HEK293 (cell line): ENCODE results near the gene ASPDH.

Experiments
- CTCF ChIA-PET: fragments of 350-600 bp; formaldehyde crosslinking; extraction: SDS; loops from one replicate; lab custom pipeline; 2021; ENCODE audit warnings: antibody characterized with exemption; lab: Yijun Ruan, JAX
- POLR2A ChIA-PET: fragments of 300-600 bp; formaldehyde crosslinking; extraction: SDS; loops from one replicate; lab custom pipeline; 2020; ENCODE audit warnings: antibody characterized with exemption, inconsistent platforms; lab: Yijun Ruan, JAX
- H3K27ac ChIP-seq: fragments of 200-500 bp; sonication (Bioruptor generic); 2 replicates; pipeline ENCODE4 v1.5.1; 2014; ENCODE audit warnings: low read depth, low read length, control low read depth, inconsistent platforms; ENCODE audit errors: extremely low read depth
- H3K36me3 ChIP-seq, 2 experiments: fragments of 200-500 bp in 1 of 2; sonication (Bioruptor generic) in 1 of 2; 1 replicate in 1 of 2; 2 replicates in 1 of 2; pipeline ENCODE4 v1.5.1; 2014 to 2017; ENCODE audit warnings: inconsistent platforms in 2 of 2, low read length in 2 of 2; ENCODE audit not compliant: control insufficient read depth in 2 of 2, insufficient read depth in 1 of 2
- H3K4me1 ChIP-seq: fragments of 200-500 bp; sonication (Bioruptor generic); 2 replicates; pipeline ENCODE4 v1.5.1; 2014; ENCODE audit warnings: mild to moderate bottlenecking, low read length, inconsistent platforms; ENCODE audit not compliant: control insufficient read depth, insufficient read depth
- H3K4me3 ChIP-seq: 2 replicates; pipeline ENCODE4 v1.5.1; 2011; ENCODE audit warnings: low read depth, mild to moderate bottlenecking, control low read depth, low read length, moderate library complexity
- H3K9me3 ChIP-seq: fragments of 200-500 bp; sonication (Bioruptor generic); 2 replicates; pipeline ENCODE4 v1.5.1; 2014; ENCODE audit warnings: low read depth, low read length, inconsistent platforms; ENCODE audit not compliant: control insufficient read depth, insufficient read depth
- ATF2 ChIP-seq: fragments of 450-650 bp; formaldehyde crosslinking; IDR thresholded peaks from 2 replicates; pipeline ENCODE4 v1.5.1; 2016; ENCODE audit warnings: missing biosample characterization, missing genetic modification characterization, low read depth
- EGR2 ChIP-seq: fragments of 450-650 bp; formaldehyde crosslinking; IDR thresholded peaks from 2 replicates; pipeline ENCODE4 v1.5.1; 2016; ENCODE audit warnings: low read depth, missing biosample characterization, missing genetic modification characterization
- HOXA7 ChIP-seq: sonication (generic); formaldehyde crosslinking; IDR thresholded peaks from 2 replicates; pipeline ENCODE4 v1.8.1; 2022; ENCODE audit warnings: missing genetic modification reagents, borderline replicate concordance
- HOXC10 ChIP-seq: sonication (generic); formaldehyde crosslinking; IDR thresholded peaks from 2 replicates; pipeline ENCODE4 v1.8.1; 2023; ENCODE audit warnings: mild to moderate bottlenecking, missing genetic modification reagents
- KLF16 ChIP-seq: fragments of 450-650 bp; formaldehyde crosslinking; IDR thresholded peaks from 2 replicates; pipeline ENCODE4 v1.5.1; 2017; ENCODE audit warnings: missing biosample characterization, missing genetic modification characterization
- ZBTB48 ChIP-seq: fragments of 450-650 bp; formaldehyde crosslinking; IDR thresholded peaks from 2 replicates; pipeline ENCODE4 v1.5.1; 2016; ENCODE audit warnings: missing biosample characterization, missing genetic modification characterization
- ZFHX2 ChIP-seq: fragments of 450-650 bp; formaldehyde crosslinking; conservative IDR thresholded peaks from 2 replicates; pipeline ENCODE4 v1.5.1; 2016; ENCODE audit warnings: missing biosample characterization, missing genetic modification characterization
- ZNF140 ChIP-seq: fragments of 450-650 bp; formaldehyde crosslinking; IDR thresholded peaks from 2 replicates; pipeline ENCODE4 v1.5.1; 2016; ENCODE audit warnings: missing biosample characterization, missing genetic modification characterization
- ZNF19 ChIP-seq: fragments of 450-650 bp; formaldehyde crosslinking; IDR thresholded peaks from 2 replicates; pipeline ENCODE4; 2016; ENCODE audit warnings: missing biosample characterization, missing genetic modification characterization, low read depth
- ZNF214 ChIP-seq: fragments of 450-650 bp; formaldehyde crosslinking; IDR thresholded peaks from 2 replicates; pipeline ENCODE4 v1.5.1; 2017; ENCODE audit warnings: missing biosample characterization, mild to moderate bottlenecking, missing genetic modification characterization, borderline replicate concordance
- ZNF324 ChIP-seq: fragments of 450-650 bp; formaldehyde crosslinking; IDR thresholded peaks from 2 replicates; pipeline ENCODE4 v1.5.1; 2016; ENCODE audit warnings: missing biosample characterization, missing genetic modification characterization
- ZNF341 ChIP-seq: fragments of 450-650 bp; formaldehyde crosslinking; IDR thresholded peaks from 2 replicates; pipeline ENCODE4; 2016; ENCODE audit warnings: low read depth, missing biosample characterization, missing genetic modification characterization
- ZNF366 ChIP-seq: fragments of 450-650 bp; formaldehyde crosslinking; conservative IDR thresholded peaks from 2 replicates; pipeline ENCODE4 v1.5.1; 2016; ENCODE audit warnings: missing biosample characterization, missing genetic modification characterization
- ZNF555 ChIP-seq: fragments of 450-650 bp; formaldehyde crosslinking; conservative IDR thresholded peaks from 2 replicates; pipeline ENCODE4 v1.5.1; 2017; ENCODE audit warnings: missing biosample characterization, mild to moderate bottlenecking, missing genetic modification characterization, inconsistent platforms
- ZNF585B ChIP-seq: fragments of 450-650 bp; formaldehyde crosslinking; IDR thresholded peaks from 2 replicates; pipeline ENCODE4 v1.5.1; 2016; ENCODE audit warnings: missing biosample characterization, missing genetic modification characterization
- ZNF596 ChIP-seq: fragments of 450-650 bp; IDR thresholded peaks from 2 replicates; pipeline ENCODE4 v1.5.0; 2018; ENCODE audit warnings: missing biosample characterization, mild to moderate bottlenecking, missing genetic modification characterization, moderate library complexity
- ZNF623 ChIP-seq: fragments of 450-650 bp; formaldehyde crosslinking; IDR thresholded peaks from 2 replicates; pipeline ENCODE4 v1.5.1; 2016; ENCODE audit warnings: missing biosample characterization, missing genetic modification characterization
- ZNF626 ChIP-seq: fragments of 450-650 bp; sonication (Bioruptor Pico); formaldehyde crosslinking; IDR thresholded peaks from 2 replicates; pipeline ENCODE4 v1.5.1; 2018; ENCODE audit warnings: missing biosample characterization, missing genetic modification characterization, inconsistent platforms
- ZNF629 ChIP-seq: fragments of 450-650 bp; formaldehyde crosslinking; IDR thresholded peaks from 2 replicates; pipeline ENCODE4 v1.5.1; 2017; ENCODE audit warnings: missing biosample characterization, missing genetic modification characterization
- ZNF639 ChIP-seq: fragments of 450-650 bp; formaldehyde crosslinking; IDR thresholded peaks from 2 replicates; pipeline ENCODE4 v1.5.1; 2016; ENCODE audit warnings: missing biosample characterization, missing genetic modification characterization
- ZNF670 ChIP-seq: fragments of 450-650 bp; formaldehyde crosslinking; IDR thresholded peaks from 2 replicates; pipeline ENCODE4 v1.5.1; 2016; ENCODE audit warnings: missing biosample characterization, missing genetic modification characterization, low read depth
- ZNF777 ChIP-seq: fragments of 450-650 bp; formaldehyde crosslinking; IDR thresholded peaks from 2 replicates; pipeline ENCODE4 v1.5.1; 2017; ENCODE audit warnings: missing biosample characterization, missing genetic modification characterization, borderline replicate concordance
- ZNF843 ChIP-seq: fragments of 450-650 bp; formaldehyde crosslinking; IDR thresholded peaks from 2 replicates; pipeline ENCODE4 v1.5.1; 2016; ENCODE audit warnings: missing biosample characterization, missing genetic modification characterization
- TF ChIP-seq, protein P1 (sequence below): fragments of 450-650 bp; formaldehyde crosslinking; IDR thresholded peaks from 2 replicates; pipeline ENCODE4 v1.5.1; 2016; ENCODE audit warnings: missing biosample characterization, missing genetic modification characterization, low read depth
- TF ChIP-seq, protein P2 (sequence below): fragments of 450-650 bp; formaldehyde crosslinking; IDR thresholded peaks from 2 replicates; pipeline ENCODE4 v1.5.1; 2016; ENCODE audit warnings: missing biosample characterization, missing genetic modification characterization

Gene ASPDH

DNA sequence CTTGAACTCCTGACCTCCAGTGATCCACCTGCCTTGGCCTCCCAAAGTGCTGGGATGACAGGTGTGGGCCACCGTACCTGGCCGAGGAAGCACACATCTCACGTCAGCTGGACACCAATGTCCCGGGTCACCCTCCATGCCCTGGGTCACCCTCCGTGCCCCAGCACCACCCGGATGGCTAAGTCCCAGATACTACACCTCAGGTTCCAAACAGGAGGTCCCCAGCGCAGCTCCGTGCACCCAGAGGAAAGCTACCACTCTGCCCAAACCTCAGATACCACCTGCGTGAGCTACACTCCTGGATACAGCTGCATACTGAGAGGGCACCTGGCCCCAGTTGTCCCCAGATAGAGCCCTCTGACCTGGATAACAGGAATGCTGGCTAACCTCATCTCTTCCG, 40.5 kb upstream of the ASPDH start:
- ChIA-PET CTCF (interaction anchor here (0.6 to 12.9 kb wide), 3 partner anchors 10 to 554 kb away, joined by 3 to 210 read pairs (median 3); no protein-coding TSS in a partner anchor), POLR2A (no interaction called here)
- Histone ChIP-seq H3K4me1 (peaks cover 4% of the 10 kb centered on the region; the same call in 1 of the 2 replicates), H3K4me3 (no peak overlapping the region), H3K9me3 (no peaks in the 10 kb centered on the region), H3K27ac (no peak overlapping the region), H3K36me3 (no peaks in the 10 kb centered on the region; a peak in 1 of 3 replicates)
- TF ChIP-seq ZNF596 (no peak), ZNF626 (tag by site-specific recombination) (no peak), ZNF777 (tag by site-specific recombination) (no peak), ATF2 (tag by site-specific recombination) (no peak), ZNF19 (no peak)
- TF ChIP-seq, protein P1, sequence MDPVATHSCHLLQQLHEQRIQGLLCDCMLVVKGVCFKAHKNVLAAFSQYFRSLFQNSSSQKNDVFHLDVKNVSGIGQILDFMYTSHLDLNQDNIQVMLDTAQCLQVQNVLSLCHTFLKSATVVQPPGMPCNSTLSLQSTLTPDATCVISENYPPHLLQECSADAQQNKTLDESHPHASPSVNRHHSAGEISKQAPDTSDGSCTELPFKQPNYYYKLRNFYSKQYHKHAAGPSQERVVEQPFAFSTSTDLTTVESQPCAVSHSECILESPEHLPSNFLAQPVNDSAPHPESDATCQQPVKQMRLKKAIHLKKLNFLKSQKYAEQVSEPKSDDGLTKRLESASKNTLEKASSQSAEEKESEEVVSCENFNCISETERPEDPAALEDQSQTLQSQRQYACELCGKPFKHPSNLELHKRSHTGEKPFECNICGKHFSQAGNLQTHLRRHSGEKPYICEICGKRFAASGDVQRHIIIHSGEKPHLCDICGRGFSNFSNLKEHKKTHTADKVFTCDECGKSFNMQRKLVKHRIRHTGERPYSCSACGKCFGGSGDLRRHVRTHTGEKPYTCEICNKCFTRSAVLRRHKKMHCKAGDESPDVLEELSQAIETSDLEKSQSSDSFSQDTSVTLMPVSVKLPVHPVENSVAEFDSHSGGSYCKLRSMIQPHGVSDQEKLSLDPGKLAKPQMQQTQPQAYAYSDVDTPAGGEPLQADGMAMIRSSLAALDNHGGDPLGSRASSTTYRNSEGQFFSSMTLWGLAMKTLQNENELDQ: no peak
- TF ChIP-seq, protein P2, sequence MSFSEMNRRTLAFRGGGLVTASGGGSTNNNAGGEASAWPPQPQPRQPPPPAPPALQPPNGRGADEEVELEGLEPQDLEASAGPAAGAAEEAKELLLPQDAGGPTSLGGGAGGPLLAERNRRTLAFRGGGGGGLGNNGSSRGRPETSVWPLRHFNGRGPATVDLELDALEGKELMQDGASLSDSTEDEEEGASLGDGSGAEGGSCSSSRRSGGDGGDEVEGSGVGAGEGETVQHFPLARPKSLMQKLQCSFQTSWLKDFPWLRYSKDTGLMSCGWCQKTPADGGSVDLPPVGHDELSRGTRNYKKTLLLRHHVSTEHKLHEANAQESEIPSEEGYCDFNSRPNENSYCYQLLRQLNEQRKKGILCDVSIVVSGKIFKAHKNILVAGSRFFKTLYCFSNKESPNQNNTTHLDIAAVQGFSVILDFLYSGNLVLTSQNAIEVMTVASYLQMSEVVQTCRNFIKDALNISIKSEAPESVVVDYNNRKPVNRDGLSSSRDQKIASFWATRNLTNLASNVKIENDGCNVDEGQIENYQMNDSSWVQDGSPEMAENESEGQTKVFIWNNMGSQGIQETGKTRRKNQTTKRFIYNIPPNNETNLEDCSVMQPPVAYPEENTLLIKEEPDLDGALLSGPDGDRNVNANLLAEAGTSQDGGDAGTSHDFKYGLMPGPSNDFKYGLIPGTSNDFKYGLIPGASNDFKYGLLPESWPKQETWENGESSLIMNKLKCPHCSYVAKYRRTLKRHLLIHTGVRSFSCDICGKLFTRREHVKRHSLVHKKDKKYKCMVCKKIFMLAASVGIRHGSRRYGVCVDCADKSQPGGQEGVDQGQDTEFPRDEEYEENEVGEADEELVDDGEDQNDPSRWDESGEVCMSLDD (tag by site-specific recombination): no peak

- H3K36me3 ChIP-seq: no peaks in the 10 kb centered on the region; a peak in 1 of 3 replicates
- TF ChIP-seq ZFHX2: 0 out of 2 replicates have a peak, but pooled peaks have one; percentile 5
- TF ChIP-seq EGR2 (tag by site-specific recombination): 0 out of 2 replicates have a peak, but pooled peaks have one; percentile 15
- no peak for TF ChIP-seq ZNF555 (tag by site-specific recombination)
- no peak for TF ChIP-seq ZBTB48 (tag by site-specific recombination)
- TF ChIP-seq HOXC10 (CRISPR knock-in tag): no peak
- peak; percentile 99 for TF ChIP-seq ZNF623 (tag by site-specific recombination)
- TF ChIP-seq KLF16 (tag by site-specific recombination): no peak
- peaks cover 4% of the 10 kb centered on the region; the same call in 1 of the 2 replicates for H3K4me1 ChIP-seq
- POLR2A ChIA-PET: no interaction called here
- no peak overlapping the region for H3K4me3 ChIP-seq
- CTCF ChIA-PET: interaction anchor here (0.5 to 12.9 kb wide), 4 partner anchors 16 to 229 kb away, joined by 3 to 210 read pairs (median 4); no protein-coding TSS in a partner anchor
- no peak overlapping the region for H3K27ac ChIP-seq
- H3K9me3 ChIP-seq: no peaks in the 10 kb centered on the region
Observed at GRCh38 chr19:50553134-50553703, 39.5 kb upstream of the ASPDH start.

DNA sequence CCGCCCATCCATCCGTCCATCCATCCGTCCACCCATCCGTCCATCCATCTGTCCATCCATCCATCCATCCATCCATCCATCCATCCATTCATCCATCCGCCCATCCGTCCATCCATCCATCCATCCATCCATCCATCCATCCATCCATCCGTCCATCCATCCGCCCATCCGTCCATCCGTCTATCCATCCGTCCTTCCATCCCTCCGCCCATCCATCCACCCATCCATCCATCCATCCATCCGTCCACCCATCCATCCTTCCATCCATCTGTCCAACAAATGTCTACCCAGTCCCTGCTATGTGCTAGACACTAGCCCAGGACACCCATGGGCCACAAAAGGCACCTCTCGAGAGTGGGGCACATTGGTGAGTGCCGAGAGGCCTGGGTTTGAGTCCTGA, 38.8 kb upstream of the ASPDH start:
- Histone ChIP-seq H3K9me3 (no peaks in the 10 kb centered on the region), H3K4me3 (no peak overlapping the region), H3K27ac (no peak overlapping the region), H3K4me1 (peaks cover 4% of the 10 kb centered on the region; the same call in 1 of the 2 replicates), H3K36me3 (no peaks in the 10 kb centered on the region)
- ChIA-PET POLR2A (no interaction called here), CTCF (interaction anchor here (0.6 to 12.9 kb wide), 2 partner anchors 16 to 54 kb away, joined by 5 to 210 read pairs; no protein-coding TSS in a partner anchor)
- no peak for TF ChIP-seq HOXA7 (CRISPR knock-in tag)
- TF ChIP-seq ZNF341 (tag by site-specific recombination): no peak
- no peak for TF ChIP-seq ZNF629 (tag by site-specific recombination)
- TF ChIP-seq ZNF843 (tag by site-specific recombination): no peak
- no peak for TF ChIP-seq ZNF585B (tag by site-specific recombination)
- no peak for TF ChIP-seq ZNF324 (tag by site-specific recombination)
- no peak for TF ChIP-seq ZNF639
- peak; percentile 99 for TF ChIP-seq ZNF366 (tag by site-specific recombination)
- TF ChIP-seq ZNF670 (tag by site-specific recombination): no peak
- TF ChIP-seq ZNF214: no peak
- no peak for TF ChIP-seq ZNF140
